Left lung (tissue), 10 donors: ENCODE results near the gene SEPTIN11. TPM values are rescaled to one million over a fixed set of nuclear protein-coding genes. Genes with fewer than 3 reads are reported as not detected.
A peak's percentile ranks its signal among the peaks of the same experiment; 100 is the strongest.

Experiments used
- ATAC-seq: fragments of 200-7000 bp; cut with Tn5 transposase; one replicate; pipeline ENCODE4 v1.9.1; 2020; ENCODE audit warnings: moderate library complexity
- DNase-seq, 4 donors: peaks; one replicate each; pipeline ENCODE4 v3.0.0-alpha.2; 2013 to 2020
- H3K27ac ChIP-seq, 2 donors: fragments of 200-600 bp; sonication (generic) in 1 of 2; one replicate each; pipeline versions ENCODE4 v1.5.0 to v1.8.0; 2020 to 2021
- H3K27me3 ChIP-seq, 2 donors: fragments of 200-600 bp; sonication (generic) in 1 of 2; one replicate each; pipeline versions ENCODE4 v1.5.0 to v1.8.0; 2020 to 2021
- H3K36me3 ChIP-seq, 2 donors: fragments of 200-600 bp; sonication (generic) in 1 of 2; one replicate each; pipeline versions ENCODE4 v1.5.0 to v1.8.0; 2020 to 2021
- H3K4me1 ChIP-seq, 2 donors: fragments of 200-600 bp; one replicate each; pipeline ENCODE4 v1.8.0; 2021
- H3K4me3 ChIP-seq, 2 donors: fragments of 200-600 bp; sonication (generic) in 1 of 2; one replicate each; pipeline versions ENCODE4 v1.5.0 to v1.8.0; 2020 to 2021; ENCODE audit warnings: mild to moderate bottlenecking in 1 of 2
- H3K9me3 ChIP-seq, 2 donors: fragments of 200-600 bp; sonication (generic) in 1 of 2; one replicate each; pipeline versions ENCODE4 v1.5.0 to v1.8.0; 2020 to 2021
- intact Hi-C, 2 donors: fragments of 100-400 bp; cut with DNase I; formaldehyde crosslinking; loops; one replicate each; pipeline versions ENCODE4 v1.11.2 to v1.14.2; 2022
- polyA plus RNA-seq, 6 donors: library from polyadenylated mRNA; unstranded; fragments of 120-200 nt; gene quantifications; one replicate each; pipeline ENCODE4 v1.2.1, GENCODE V29; 2013; ENCODE audit not compliant: insufficient read length in 6 of 6
- total RNA-seq, 2 donors: library from RNA; stranded (reverse); fragmentation: NEBNext Ultra II Directional; extraction: Animal tissue kit (Norgen Biotek cat#: 25700); gene quantifications; one replicate each; pipeline ENCODE4 v1.2.1, GENCODE V29; 2021
- TF ChIP-seq, protein P1 (sequence below), 2 donors: fragments of 200-600 bp; sonication (generic) in 1 of 2; IDR thresholded peaks; one replicate each; pipeline versions ENCODE4 v1.5.0 to v1.8.0; 2021; ENCODE audit warnings: antibody characterized with exemption in 2 of 2
- donor health status: DM: no; HTN: yes; CAD: no.
- donor health status: DM: no; HTN: no; CAD: no.

SEPTIN11 gene
- total and polyA plus RNA-seq, 8 donors, result 134 to 169 (median 159) TPM

DNA sequence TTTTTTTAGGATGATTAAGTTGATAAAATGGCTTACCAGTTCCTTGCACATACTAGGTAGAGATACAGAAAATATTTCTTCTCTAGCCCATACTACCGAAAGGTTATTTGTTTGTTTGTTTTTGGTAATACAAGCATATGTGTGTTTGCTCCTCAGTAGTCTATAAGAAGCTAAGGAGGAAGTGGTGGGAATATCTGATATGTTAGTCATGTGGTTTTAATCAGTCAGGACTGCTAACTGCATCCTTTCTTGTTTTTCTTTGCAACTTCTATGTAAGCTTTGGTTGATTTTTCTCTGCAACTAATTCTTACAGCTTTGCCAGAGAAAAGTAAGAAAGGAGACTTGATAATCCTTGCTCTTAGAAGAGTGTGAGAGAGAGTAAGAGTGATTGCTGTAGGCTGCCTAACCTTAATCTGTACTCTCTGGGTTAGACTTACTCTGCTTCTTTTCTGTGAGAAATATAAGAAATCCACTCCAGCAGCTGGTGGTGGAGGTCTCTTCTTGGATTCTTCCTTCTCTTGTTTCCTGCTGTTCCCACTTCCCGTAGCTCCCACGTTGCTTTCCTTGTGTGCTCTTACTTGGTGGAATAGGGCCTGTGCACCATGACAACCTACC, 28.3 kb downstream of the SEPTIN11 start:
- no peaks in the 10 kb centered on the region for H3K27me3 ChIP-seq
- peaks cover 4 to 31% of the 10 kb centered on the region in 2 donors for H3K4me1 ChIP-seq
- DNase-seq, result no peak
- no peak overlapping the region for H3K27ac ChIP-seq
- ATAC-seq, result peak; percentile 23
- no peaks in the 10 kb centered on the region for H3K9me3 ChIP-seq
- no peaks in the 10 kb centered on the region for H3K36me3 ChIP-seq
- intact Hi-C loops, result no loop called here
- TF ChIP-seq, protein P1, sequence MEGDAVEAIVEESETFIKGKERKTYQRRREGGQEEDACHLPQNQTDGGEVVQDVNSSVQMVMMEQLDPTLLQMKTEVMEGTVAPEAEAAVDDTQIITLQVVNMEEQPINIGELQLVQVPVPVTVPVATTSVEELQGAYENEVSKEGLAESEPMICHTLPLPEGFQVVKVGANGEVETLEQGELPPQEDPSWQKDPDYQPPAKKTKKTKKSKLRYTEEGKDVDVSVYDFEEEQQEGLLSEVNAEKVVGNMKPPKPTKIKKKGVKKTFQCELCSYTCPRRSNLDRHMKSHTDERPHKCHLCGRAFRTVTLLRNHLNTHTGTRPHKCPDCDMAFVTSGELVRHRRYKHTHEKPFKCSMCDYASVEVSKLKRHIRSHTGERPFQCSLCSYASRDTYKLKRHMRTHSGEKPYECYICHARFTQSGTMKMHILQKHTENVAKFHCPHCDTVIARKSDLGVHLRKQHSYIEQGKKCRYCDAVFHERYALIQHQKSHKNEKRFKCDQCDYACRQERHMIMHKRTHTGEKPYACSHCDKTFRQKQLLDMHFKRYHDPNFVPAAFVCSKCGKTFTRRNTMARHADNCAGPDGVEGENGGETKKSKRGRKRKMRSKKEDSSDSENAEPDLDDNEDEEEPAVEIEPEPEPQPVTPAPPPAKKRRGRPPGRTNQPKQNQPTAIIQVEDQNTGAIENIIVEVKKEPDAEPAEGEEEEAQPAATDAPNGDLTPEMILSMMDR (IDR thresholded peaks at IDR 0.05), result no peak
- H3K4me3 ChIP-seq, result no peak overlapping the region

DNA sequence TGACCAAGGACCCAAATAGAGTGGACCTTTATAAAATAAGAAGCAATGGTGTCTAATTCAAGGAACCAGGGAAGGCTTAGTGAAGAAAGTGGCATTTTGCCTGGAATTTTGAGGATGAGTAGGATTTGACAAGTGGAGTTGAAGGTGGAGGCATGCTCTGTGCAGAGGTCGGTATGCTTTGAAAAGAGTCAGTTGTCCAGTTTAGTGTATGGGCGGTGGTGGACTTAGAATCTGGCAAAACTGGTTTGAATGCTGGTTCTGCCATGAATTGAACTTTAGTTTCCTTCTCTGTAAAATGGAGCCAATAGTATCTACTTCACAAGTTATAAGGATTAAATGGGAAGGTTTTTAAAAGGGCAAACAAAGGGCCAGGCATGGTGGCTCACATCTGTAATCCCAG, 29.7 kb downstream of the SEPTIN11 start:
- Histone ChIP-seq H3K4me3 (no peak overlapping the region), H3K27ac (no peak overlapping the region), H3K4me1 (peaks cover 10 to 45% of the 10 kb centered on the region in 2 donors), H3K36me3 (no peaks in the 10 kb centered on the region), H3K27me3 (no peaks in the 10 kb centered on the region), H3K9me3 (no peaks in the 10 kb centered on the region)
- intact Hi-C loops, result no loop called here
- DNase-seq (no peak), ATAC-seq (no peak)
- TF ChIP-seq, protein P1 (IDR thresholded peaks at IDR 0.05), result no peak

DNA sequence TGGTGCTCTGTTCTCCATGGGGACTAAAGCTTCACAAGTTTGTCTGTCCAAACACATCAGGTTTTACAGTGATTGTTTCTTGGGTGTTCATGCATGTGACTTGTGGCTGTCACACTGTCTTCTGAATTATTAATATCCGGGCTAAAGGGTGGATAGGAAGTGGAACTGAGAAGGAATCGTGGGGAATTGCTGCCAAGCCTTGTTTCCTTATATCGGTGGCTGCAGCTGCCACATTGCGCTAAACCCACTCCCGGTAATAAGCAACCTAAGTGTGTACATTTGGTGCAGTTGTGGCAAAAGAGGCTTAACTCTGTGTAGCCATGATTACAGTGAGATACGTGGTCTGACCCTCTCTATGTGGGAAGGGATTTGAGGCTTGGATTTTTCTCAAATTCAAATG, 30.7 kb downstream of the SEPTIN11 start:
- TF ChIP-seq, protein P1 (IDR thresholded peaks at IDR 0.05), result no peak

DNA sequence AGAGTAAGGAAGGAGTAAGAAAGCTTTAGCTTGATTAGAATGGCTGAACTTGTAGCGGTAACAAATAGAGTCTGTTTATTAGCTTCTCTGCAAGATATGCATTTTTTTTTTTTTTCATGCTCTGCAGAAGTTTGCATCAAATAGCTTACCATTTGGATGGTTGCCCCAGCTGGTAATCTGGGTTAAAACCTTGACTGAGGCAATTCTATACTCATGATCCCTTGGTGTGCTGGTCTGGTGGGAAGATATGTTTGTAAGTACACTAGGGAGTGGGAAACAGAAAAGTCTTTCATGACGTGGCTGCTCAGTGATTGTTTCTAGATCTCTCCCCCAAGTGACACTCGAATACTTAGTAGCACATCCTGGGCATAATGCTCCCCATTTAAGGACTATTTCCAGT, 32.1 kb downstream of the SEPTIN11 start:
- no peaks in the 10 kb centered on the region for H3K27me3 ChIP-seq
- no peaks in the 10 kb centered on the region for H3K9me3 ChIP-seq
- intact Hi-C loops, result no loop called here
- no peaks in the 10 kb centered on the region for H3K36me3 ChIP-seq
- TF ChIP-seq, protein P1 (IDR thresholded peaks at IDR 0.05), result no peak
- H3K4me3 ChIP-seq, result no peak overlapping the region
- no peak for DNase-seq
- ATAC-seq, result no peak
- peaks cover 26 to 56% of the 10 kb centered on the region in 2 donors for H3K4me1 ChIP-seq
- H3K27ac ChIP-seq, result no peak overlapping the region

More for the DNA sequence above, 30.7 kb downstream of the SEPTIN11 start:
- Histone ChIP-seq H3K4me1 (peaks cover 18 to 53% of the 10 kb centered on the region in 2 donors), H3K4me3 (no peak overlapping the region), H3K36me3 (no peaks in the 10 kb centered on the region), H3K9me3 (no peaks in the 10 kb centered on the region), H3K27ac (no peak overlapping the region), H3K27me3 (no peaks in the 10 kb centered on the region)
- no peak for DNase-seq
- no peak for ATAC-seq
- intact Hi-C loops, result no loop called here

DNA sequence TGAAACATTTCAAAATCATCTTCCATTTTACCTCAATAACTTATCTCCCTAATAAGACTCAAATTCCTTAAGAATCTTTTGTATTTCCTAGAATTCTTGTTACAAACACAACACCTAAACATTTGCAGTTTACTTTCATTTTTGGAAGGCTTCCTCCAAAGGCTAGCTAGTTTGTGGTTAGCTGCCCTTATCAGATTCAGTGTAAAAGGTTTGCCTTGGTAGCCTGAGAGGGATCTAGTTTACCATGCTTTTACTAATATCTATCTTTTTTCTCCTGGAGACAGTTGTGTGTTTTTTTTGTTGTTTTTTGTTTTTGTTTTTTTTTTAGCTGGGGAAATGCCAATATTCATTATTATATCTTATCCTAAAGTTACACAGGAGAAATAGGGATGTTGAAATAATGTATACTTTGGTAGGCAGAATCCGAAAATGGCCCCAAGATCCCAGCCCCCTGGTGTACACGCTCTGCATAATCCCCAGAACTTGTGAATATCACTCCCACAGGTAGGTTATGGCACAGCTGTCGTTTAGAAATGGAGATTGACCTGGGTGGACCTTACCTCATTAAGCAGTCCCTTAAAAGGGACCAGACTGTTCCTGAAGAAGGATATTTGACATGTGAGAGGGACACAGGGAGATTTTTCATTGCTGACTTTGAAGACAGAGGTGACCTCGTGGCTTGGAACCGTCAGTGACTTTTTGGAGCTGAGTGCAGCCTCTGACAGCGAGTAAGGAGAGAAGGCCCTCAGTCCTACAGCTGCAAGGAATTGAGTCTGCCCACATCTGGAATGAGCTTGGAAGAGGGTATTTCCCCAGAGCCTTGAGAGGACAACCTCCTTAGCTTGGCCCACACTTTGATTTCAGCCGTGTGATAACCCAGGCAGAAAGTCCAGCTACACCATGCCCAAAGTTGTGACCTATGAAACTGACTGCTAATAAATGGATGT, 33.4 kb downstream of the SEPTIN11 start:
- H3K27me3 ChIP-seq, result no peaks in the 10 kb centered on the region
- H3K9me3 ChIP-seq, result no peaks in the 10 kb centered on the region
- H3K4me1 ChIP-seq, result peaks cover 30 to 57% of the 10 kb centered on the region in 2 donors
- DNase-seq (no peak), ATAC-seq (no peak)
- TF ChIP-seq, protein P1 (IDR thresholded peaks at IDR 0.05), result no peak
- no peaks in the 10 kb centered on the region for H3K36me3 ChIP-seq
- intact Hi-C loops, result no loop called here
- H3K4me3 ChIP-seq, result no peak overlapping the region
- peak overlapping the region in 1 of 2 donors; percentile 54 for H3K27ac ChIP-seq
